ENCODE data around the gene GFAP. TPM values are rescaled to one million over a fixed set of nuclear protein-coding genes. Genes with fewer than 3 reads are reported as not detected.

The GFAP gene
- total RNA-seq, 1 experiment from 2014 or later: 5.0 TPM

DNA sequence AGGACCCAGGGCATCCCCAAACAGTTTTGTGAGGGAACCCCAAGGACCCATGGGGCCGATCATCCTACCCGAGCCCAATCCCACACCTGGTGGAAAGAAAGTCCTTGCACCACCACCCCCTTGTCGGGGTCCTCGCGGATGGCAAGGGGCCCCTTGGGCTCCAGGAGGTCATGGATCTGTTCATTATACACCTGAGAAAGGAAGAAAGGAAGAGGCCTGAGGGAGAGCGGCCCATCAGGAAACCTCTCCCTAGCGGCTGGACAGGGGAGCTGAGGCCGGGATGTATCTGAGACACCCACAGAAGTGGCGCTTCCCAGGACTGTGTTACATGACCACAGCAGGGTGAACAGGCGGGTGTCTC, 19.4 kb upstream of the GFAP start:
- Histone ChIP-seq H3K4me3 (no peak overlapping the region), H3K27me3 (no peaks in the 10 kb centered on the region), H3K9me3 (peaks cover 9% of the 10 kb centered on the region), H3K36me3 (peaks cover 94% of the 10 kb centered on the region)
- no peak for DNase-seq

DNA sequence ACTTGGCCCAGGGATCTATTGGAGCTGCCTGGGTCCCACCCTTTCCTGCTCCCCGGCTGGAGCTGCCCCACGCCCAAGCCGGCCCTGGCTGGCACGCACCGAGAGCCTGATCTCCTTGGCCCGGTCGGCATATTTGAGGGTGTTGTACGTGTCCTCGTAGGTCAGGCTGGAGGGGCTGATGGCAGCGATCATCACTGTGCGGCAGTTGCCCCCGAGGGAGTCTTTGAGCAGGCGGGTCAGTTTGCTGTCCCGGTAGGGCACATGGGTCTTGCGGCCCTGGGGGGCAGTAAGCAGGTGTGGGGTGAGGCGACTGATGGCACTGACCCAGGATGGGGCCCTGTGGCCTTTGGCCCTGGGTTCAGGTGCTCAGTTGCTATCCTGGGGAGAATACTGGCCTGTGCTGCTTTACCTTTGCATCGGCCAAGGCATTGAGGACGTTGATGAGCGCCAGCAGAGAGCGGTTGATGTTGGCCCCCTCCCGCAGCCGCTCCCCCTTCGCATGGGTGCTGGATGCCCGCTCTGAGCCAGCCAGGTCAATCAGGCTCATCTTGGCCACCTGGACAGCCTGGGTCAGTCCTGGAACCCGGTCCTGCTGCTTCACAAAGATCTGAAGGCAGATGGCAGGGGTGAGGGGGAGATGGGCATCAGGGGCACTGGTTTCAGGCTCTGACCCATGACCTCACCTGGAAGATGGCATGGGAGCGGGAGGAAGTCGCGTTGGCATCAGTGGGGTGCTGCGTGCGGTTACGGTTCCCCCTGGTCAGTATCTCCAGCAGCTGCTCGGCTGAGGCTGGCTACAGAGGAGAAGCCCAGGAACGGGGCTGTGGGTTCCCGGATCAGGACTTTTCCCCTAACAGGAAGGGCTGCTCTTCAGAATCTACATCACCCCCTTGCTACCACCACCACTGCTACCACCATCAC, 18.8 kb upstream of the GFAP start:
- Histone ChIP-seq H3K36me3 (peaks cover 95% of the 10 kb centered on the region), H3K4me3 (no peak overlapping the region), H3K27me3 (no peaks in the 10 kb centered on the region), H3K9me3 (peaks cover 7% of the 10 kb centered on the region)
- DNase-seq: no peak

DNA sequence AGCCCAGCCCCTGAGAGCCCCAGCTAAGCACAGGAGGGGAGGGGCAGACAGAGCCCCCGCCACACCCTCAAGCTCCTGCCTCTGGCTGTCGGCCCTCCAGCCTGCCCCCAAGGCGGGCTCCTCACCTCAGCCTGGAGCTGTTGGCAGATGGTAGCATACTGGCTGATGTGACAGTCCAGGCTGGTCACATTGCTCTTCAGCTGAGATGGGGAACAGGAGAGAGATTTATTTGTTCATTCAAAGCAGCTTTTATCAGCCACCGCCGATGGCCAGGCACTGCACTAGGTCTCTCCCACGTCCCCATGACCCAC, 17.4 kb upstream of the GFAP start:
- no peak overlapping the region for H3K4me3 ChIP-seq
- H3K27me3 ChIP-seq: no peaks in the 10 kb centered on the region
- H3K9me3 ChIP-seq: no peaks in the 10 kb centered on the region
- no peak for DNase-seq
- H3K36me3 ChIP-seq: peaks cover 95% of the 10 kb centered on the region

DNA sequence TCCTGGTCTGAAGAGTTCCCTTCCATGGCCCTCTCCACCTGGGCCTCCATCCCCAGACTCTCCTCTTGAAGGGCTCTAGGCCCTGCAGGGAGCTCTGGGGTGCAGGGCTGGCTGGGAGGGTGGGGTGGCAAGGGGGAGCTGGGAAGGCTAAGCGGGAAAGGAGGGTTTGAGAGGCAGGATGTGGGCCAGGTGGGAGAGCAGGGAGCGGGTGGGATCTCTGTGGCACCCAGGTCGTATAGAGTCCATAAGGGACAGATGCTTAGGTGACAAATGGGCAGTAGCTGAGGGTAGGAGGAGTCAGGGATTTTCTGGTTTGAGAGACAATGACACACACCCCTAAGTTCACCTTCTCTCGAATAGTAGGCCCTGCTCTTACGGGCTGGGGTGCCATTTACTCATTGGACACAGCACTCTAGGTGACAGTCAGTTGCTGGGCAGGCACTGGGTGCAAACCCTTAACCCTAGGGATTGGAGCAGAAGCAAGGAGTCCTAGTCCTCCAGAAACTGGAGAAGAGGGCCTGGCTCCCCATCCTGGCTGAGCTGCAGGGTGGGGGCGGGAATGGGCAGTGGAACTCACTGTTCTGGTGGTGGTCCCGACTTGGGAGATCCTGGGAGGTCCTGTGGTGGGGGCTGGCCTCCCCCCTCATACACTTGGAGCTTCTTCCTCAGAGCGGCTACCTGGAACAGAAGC, 16.9 kb upstream of the GFAP start:
- Histone ChIP-seq H3K4me3 (no peak overlapping the region), H3K27me3 (no peaks in the 10 kb centered on the region), H3K9me3 (no peaks in the 10 kb centered on the region), H3K36me3 (peaks cover 95% of the 10 kb centered on the region)
- no peak for DNase-seq

DNA sequence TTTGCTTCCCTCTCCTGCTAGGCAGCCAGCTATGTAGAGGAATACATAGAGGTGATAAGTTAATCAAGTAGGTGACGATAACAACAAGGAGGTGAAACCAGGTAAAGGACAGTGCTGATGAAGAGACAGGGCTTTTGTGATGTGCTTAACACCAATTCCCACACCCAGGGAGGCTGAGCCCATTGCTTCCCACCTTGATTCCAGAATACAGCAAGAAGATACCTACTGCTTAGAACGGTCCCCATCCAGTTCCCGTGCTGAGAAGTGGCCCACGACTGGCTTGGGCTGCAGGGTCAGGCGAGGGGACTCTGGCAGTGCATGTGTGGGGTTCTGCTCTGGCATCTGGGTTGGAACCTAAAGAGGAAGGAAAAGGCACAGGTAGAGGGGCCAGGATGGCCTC, 16.1 kb upstream of the GFAP start:
- H3K36me3 ChIP-seq: peaks cover 99% of the 10 kb centered on the region
- H3K9me3 ChIP-seq: no peaks in the 10 kb centered on the region
- no peak for DNase-seq
- H3K27me3 ChIP-seq: no peaks in the 10 kb centered on the region
- no peak overlapping the region for H3K4me3 ChIP-seq

DNA sequence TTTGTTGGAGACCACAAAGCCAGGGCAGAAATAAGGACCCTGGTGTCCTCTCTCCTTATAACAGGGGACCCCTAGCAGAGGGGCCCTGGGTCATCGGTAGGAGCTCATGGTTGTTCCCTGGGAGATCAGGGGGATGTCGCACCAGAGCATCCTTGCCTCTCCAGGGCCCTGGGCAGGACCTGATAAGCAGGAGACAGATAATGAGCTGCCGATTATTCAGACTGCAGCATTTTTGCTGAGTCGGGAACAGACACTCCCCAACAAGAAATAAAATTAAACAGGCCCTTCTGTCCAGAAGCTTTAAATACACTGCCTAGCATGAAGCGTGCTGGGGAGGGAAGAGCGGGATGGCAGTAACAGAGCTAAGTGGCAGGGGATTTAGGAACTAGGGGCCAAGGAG, 15.4 kb upstream of the GFAP start:
- Histone ChIP-seq H3K9me3 (no peaks in the 10 kb centered on the region), H3K27me3 (no peaks in the 10 kb centered on the region), H3K36me3 (peaks cover 100% of the 10 kb centered on the region), H3K4me3 (no peak overlapping the region)
- DNase-seq: no peak

DNA sequence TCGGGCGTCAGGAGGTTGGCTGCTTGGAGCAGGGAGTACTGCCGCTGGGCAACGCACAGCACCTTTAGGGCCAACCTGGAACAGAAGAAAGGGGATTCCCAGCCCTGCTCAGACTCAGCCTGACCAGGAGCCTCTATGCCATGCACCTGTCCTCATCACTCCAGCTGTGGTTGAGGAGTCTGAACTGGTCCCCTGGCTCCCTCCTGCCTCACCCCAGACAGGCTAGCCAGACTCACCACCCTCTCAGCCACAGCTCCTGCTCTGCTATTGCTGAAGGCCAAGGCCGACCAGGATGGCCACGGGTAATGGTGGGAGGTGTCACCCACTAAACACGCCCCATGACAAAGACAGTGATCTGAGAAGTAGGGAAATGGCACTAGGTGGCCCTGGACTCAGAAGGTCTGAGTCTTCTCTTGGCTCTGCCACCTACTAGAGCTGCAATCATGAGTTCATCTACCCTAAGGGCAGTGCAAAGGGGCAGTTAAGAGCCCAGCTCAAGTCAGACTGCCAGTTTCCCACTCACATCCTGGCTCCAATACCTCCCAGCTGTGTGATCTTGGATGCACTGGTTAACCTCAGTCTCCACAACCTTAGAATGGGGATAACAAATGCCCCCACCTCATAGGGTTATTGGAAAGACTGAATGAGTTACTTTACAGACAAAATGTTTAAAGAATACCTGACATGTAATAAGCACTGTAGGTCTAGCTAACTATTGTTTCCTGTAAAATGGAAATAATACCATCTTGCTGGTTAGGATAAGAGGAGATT, 13.8 kb upstream of the GFAP start:
- no peaks in the 10 kb centered on the region; the same call in 1 of the 2 replicates for H3K27me3 ChIP-seq
- H3K36me3 ChIP-seq: peaks cover 87% of the 10 kb centered on the region
- DNase-seq: no peak
- no peaks in the 10 kb centered on the region for H3K9me3 ChIP-seq
- no peak overlapping the region for H3K4me3 ChIP-seq

DNA sequence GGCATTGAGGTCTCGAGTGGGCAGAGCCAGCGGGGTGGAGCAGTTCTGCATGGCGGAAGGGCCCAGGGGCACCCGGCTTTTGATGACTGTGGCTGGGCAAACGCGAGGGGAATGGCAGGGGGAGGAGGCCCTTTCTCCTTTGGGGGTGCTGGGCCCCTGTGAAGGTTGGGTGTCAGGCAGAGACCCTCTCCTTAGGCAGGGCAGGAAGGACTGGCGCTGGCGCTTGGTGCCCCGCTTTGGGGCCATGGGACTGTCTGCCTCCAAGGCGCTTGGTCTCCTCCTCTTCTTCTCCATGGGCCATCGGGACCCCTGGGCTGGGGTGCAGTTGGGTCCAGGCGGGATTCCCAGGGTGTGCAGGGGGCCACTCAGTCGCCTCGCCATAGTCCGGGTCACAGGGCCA, 12.8 kb upstream of the GFAP start:
- DNase-seq: no peak
- H3K9me3 ChIP-seq: no peaks in the 10 kb centered on the region

DNA sequence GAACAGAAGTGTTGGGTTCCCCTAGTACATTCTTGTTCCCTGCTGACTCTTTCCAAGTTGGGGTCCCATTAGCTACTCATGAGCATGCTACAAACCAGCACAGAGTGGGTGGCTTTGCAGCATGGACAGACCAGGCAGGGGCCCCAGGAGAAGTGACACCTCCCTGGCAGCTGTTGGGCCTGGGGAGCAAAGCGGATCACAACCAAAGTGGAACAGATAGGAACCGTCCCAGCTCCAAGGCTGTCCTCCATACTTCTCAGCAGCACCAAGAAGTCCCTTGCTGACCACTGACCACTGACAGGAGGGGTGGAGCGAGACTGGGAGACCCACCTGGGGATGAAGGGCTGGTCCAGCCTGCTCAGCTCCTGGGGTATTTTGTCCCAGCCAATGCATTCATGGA, 12.4 kb upstream of the GFAP start:
- no peak for DNase-seq
- H3K4me3 ChIP-seq: no peak overlapping the region
- no peaks in the 10 kb centered on the region for H3K9me3 ChIP-seq
- H3K27me3 ChIP-seq: no peaks in the 10 kb centered on the region; the same call in 1 of the 2 replicates
- H3K36me3 ChIP-seq: peaks cover 73% of the 10 kb centered on the region

More for the DNA sequence above, 12.8 kb upstream of the GFAP start:
- no peak overlapping the region for H3K4me3 ChIP-seq
- peaks cover 77% of the 10 kb centered on the region for H3K36me3 ChIP-seq
- H3K27me3 ChIP-seq: no peaks in the 10 kb centered on the region; the same call in 1 of the 2 replicates

DNA sequence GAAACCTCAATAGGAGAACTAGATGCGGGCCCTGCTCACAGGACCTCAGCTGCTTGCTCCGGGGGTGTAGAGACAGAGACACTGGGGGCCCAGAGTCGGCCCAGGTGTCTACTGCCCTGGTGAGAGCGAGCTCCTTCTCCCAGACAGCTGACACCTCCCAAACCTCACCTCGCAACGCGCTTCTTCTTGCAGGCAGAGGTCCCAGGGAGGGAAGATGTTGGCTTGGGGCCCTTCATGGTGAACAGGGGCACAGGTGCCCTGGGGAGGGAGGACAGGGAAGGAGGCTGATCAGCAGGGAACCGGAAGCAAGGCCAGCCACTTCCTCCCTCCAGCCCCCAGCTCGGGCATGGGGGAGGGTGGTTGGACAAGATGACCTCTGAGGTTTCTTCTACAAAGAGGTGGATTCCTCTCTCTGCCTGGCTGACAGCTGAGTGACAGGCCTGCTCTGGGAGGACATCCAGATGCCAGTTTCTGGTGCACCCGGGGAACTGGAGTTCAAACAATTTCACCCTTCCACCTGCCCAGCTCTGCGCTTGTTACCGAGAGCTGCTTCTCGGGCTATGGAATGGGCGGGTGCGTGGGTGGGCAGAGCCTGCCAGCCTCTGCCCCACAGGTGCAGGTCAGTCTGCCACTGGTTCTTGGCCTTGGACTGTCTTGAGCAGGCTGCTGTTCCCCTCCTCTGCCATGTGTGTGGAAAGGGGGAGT, 11.7 kb upstream of the GFAP start:
- Histone ChIP-seq H3K4me3 (no peak overlapping the region), H3K27me3 (no peaks in the 10 kb centered on the region; the same call in 1 of the 2 replicates), H3K36me3 (peaks cover 66% of the 10 kb centered on the region), H3K9me3 (no peaks in the 10 kb centered on the region)
- no peak for DNase-seq

DNA sequence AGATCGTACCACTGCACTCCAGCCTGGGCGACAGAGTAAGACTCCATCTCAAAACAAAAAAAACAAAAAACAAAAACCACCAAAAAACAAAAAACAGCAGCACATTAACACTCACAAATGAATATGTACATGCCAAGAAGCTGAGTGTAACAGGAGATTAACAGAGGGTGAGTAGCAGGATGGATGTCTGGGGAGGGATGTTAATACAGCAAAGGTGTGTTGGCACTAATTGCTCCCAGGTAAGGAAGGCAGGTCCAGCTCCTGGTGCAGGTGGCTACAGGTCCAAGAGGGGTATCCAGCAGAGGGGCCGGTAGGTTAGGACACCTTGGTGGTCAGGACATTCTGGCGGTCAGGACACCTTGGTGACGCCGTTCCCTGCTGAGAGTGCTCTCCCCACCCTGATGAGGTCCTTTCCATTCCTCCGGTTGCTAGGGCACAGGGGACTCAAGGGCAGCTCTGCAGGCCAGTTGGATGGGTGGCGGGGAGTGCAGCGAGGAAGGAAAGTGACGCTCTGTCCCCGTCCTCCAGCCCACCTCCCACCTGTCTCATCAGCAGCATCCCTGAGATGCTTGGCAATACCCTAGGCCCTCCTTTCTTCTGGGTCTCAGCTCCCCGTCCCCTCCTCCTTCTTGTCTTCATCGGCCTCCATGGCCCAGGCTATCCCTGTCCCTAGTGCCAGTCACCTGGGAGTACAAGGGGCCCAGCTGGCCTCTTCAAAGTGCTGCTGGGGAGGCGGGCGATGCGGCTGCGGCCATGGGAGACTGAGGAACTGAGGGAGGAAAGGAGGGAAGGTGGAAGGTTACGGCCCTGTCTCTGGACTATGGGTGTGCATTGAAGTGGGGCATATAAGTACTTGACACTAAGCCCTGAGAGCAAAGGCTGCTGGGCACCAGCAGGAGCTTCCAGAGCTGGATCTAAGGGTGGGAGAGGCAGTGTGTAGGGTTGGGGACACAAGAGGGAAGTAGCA, 10.7 kb upstream of the GFAP start:
- H3K36me3 ChIP-seq: peaks cover 56% of the 10 kb centered on the region
- no peaks in the 10 kb centered on the region for H3K9me3 ChIP-seq
- H3K4me3 ChIP-seq: no peak overlapping the region
- DNase-seq: no peak
- H3K27me3 ChIP-seq: no peaks in the 10 kb centered on the region; the same call in 1 of the 2 replicates

DNA sequence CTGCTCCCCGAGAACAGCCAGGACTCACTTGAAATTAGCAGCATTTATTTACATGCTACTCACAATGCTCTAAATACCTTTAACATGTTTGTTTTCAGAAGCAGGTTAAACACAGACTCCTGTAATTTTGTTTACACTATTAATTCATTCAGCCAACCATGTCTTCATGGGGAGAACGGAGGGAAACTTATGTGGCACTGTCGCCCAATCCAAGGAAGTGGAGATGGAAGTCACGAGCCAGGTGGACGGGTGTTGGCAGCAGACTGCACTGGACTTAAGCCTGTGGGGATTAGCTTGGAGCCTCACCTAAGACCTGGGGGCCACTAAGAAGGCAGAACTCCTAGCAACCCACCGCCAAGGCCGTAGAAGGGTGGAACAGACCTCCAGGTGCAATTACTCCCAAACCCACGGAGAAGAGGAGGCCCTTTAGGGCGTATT, 8.8 kb upstream of the GFAP start:
- Histone ChIP-seq H3K36me3 (peaks cover 37% of the 10 kb centered on the region), H3K4me3 (no peak overlapping the region), H3K9me3 (no peaks in the 10 kb centered on the region), H3K27me3 (no peaks in the 10 kb centered on the region; the same call in 1 of the 2 replicates)
- DNase-seq: no peak

DNA sequence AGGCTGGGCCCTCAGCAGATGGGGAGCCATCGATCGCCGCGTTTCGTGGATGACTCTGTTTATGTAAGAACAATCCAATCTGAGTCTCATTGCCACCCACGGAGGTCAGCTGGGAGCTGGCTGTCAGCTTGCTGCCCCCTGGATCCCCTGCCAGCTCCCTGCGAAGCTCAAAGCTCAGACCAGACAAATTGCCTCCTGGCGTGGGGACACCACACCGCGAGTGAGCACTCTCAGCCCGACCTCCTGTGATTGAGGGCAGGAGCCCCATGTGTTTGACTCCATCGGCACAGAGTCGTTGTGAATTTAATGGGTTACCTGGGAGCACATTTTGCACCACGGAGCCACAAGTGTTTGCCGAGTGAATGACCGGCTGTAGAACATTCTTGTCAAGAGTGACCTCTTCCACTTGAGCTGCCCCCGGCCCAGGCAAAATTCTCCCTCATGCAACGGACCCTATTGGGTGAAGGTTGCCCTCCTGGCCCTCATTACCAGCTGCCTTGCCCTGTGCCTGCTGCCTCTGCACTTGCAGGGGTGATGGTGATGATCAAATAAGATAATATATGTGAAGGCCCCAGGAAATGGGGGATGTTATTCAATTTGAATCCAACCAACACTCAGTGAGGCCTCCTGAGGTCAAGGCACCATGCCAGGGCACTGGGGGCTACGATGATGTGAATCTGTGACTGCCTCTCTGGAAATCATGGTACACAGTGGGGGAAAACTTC, 7.6 kb upstream of the GFAP start:
- DNase-seq: no peak
- Histone ChIP-seq H3K27me3 (no peaks in the 10 kb centered on the region; the same call in 1 of the 2 replicates), H3K4me3 (no peak overlapping the region), H3K36me3 (peaks cover 25% of the 10 kb centered on the region), H3K9me3 (no peaks in the 10 kb centered on the region)

DNA sequence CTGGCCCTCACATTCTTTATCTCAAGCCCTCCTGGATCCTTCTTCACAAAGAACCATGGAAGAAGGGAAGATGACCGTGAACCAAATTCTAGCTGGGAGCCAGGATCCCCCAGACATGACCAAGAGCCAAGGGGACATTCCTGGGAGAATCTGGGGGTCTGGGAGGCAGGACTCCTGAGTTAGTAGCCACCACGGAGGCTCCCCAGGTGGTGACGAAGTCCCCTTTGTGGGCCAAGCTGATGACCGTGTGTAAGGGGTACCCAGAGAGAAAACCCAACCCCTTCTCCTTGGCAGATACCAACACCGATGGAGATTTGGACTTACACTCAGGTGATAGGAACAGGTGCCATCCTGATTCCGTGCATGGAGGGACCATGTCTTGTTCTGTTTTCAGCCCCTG, 6.8 kb upstream of the GFAP start:
- H3K27me3 ChIP-seq: no peaks in the 10 kb centered on the region; the same call in 1 of the 2 replicates
- no peak for DNase-seq
- no peaks in the 10 kb centered on the region for H3K9me3 ChIP-seq
- peaks cover 17% of the 10 kb centered on the region for H3K36me3 ChIP-seq
- H3K4me3 ChIP-seq: no peak overlapping the region
